ENCODE data around the gene SMIM13. TPM values are rescaled to one million over a fixed set of nuclear protein-coding genes. Genes with fewer than 3 reads are reported as not detected.
"Not testable (repeated sequence)": the region's sequence is repeated elsewhere in the genome, so short reads cannot be mapped to it uniquely, and the experiment has no call there.

The SMIM13 gene
- polyA plus RNA-seq, 2 of the 4 experiments (the other 2 are of a cell fraction): 12.7 to 12.8 TPM

DNA sequence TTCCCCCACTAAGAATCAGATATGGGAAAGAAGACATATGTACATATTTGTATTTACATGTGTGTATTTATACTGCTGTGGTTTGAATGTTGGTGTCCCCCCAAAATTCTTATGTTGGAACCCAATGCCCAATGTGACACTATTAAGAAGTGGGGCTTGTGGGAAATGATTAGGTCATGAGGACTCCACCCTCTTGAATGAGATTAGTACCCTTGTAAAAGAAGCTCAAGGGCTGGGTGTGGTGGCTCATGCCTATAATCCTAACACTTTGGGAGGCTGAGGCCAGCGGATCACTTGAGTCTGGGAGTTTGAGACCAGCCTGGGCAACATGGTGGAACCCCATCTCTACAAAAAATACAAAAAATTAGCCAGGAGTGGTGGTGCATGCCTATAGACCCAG, 3.9 kb upstream of the SMIM13 start:
- WGBS (ENCODE audit: missing lambda C conversion rate): 75% methylated on average over 1 of the region's 1 CpG
- ChIA-PET POLR2A (no interaction called here), CTCF (no interaction called here)
- TF ChIP-seq, protein P1, sequence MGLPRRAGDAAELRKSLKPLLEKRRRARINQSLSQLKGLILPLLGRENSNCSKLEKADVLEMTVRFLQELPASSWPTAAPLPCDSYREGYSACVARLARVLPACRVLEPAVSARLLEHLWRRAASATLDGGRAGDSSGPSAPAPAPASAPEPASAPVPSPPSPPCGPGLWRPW (IDR thresholded peaks at IDR 0.05): no peak
- TF ChIP-seq PHF8 (IDR thresholded peaks at IDR 0.05; ENCODE audit: borderline replicate concordance, low read depth): no peak
- no peak for TF ChIP-seq HOXB5 (CRISPR knock-in tag; IDR thresholded peaks at IDR 0.05)
- TF ChIP-seq HOXB13 (CRISPR knock-in tag; IDR thresholded peaks at IDR 0.05; ENCODE audit: low read depth): no peak
- no peak for TF ChIP-seq EHF (CRISPR knock-in tag; IDR thresholded peaks at IDR 0.05)
- TF ChIP-seq JUN (IDR thresholded peaks at IDR 0.05): no peak
- TF ChIP-seq FOXS1 (CRISPR knock-in tag; IDR thresholded peaks at IDR 0.05): no peak
- no peak for TF ChIP-seq E2F6 (IDR thresholded peaks at IDR 0.05; ENCODE audit: borderline replicate concordance, low read depth)
- no peak for TF ChIP-seq ELK1 (IDR thresholded peaks at IDR 0.05; ENCODE audit: low read depth, low read length)
- TF ChIP-seq CBX8 (IDR thresholded peaks at IDR 0.05): no peak
- no peak for TF ChIP-seq MYC (IDR thresholded peaks at IDR 0.05; ENCODE audit: borderline replicate concordance, low read length)
- no peak for TF ChIP-seq CHD2 (IDR thresholded peaks at IDR 0.05; ENCODE audit: low read length, partially characterized antibody)
- TF ChIP-seq POLR2A (IDR thresholded peaks at IDR 0.05; ENCODE audit: low read length): no peak
- TF ChIP-seq RFX5 (IDR thresholded peaks at IDR 0.05): no peak
- TF ChIP-seq, protein P2, sequence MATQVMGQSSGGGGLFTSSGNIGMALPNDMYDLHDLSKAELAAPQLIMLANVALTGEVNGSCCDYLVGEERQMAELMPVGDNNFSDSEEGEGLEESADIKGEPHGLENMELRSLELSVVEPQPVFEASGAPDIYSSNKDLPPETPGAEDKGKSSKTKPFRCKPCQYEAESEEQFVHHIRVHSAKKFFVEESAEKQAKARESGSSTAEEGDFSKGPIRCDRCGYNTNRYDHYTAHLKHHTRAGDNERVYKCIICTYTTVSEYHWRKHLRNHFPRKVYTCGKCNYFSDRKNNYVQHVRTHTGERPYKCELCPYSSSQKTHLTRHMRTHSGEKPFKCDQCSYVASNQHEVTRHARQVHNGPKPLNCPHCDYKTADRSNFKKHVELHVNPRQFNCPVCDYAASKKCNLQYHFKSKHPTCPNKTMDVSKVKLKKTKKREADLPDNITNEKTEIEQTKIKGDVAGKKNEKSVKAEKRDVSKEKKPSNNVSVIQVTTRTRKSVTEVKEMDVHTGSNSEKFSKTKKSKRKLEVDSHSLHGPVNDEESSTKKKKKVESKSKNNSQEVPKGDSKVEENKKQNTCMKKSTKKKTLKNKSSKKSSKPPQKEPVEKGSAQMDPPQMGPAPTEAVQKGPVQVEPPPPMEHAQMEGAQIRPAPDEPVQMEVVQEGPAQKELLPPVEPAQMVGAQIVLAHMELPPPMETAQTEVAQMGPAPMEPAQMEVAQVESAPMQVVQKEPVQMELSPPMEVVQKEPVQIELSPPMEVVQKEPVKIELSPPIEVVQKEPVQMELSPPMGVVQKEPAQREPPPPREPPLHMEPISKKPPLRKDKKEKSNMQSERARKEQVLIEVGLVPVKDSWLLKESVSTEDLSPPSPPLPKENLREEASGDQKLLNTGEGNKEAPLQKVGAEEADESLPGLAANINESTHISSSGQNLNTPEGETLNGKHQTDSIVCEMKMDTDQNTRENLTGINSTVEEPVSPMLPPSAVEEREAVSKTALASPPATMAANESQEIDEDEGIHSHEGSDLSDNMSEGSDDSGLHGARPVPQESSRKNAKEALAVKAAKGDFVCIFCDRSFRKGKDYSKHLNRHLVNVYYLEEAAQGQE (IDR thresholded peaks at IDR 0.05): no peak
- no peak for TF ChIP-seq POLR2AphosphoS2 (conservative IDR thresholded peaks at IDR 0.05; ENCODE audit: low read length)
- no peak for TF ChIP-seq CBX2 (IDR thresholded peaks at IDR 0.05; ENCODE audit: borderline replicate concordance, low read depth)
- TF ChIP-seq MAFK (IDR thresholded peaks at IDR 0.05; ENCODE audit: partially characterized antibody): no peak
- TF ChIP-seq ZSCAN20 (CRISPR knock-in tag; IDR thresholded peaks at IDR 0.05): no peak
- DNase-seq (ENCODE audit: low read depth in 1 of 2, low spot score in 1 of 2) (no peak), ATAC-seq (no peak), FAIRE-seq (no peak)
- no peak overlapping the region for H3K4me2 ChIP-seq
- no peak overlapping the region for H3K4me3 ChIP-seq
- H3K4me1 ChIP-seq: 0 out of 3 replicates have a peak, but pooled peaks cover 5% of the 10 kb centered on the region
- no peak overlapping the region for H3K27ac ChIP-seq
- no peaks in the 10 kb centered on the region for H3K9me3 ChIP-seq

GRCh38 chr6:11091141-11091540, 2.5 kb upstream of the SMIM13 start:
- H3K27ac ChIP-seq; H3K4me3 ChIP-seq; H3K9me3 ChIP-seq; DNase-seq (ENCODE audit: low read depth in 1 of 2, low spot score in 1 of 2); FAIRE-seq; ATAC-seq; POLR2A ChIA-PET; H3K4me2 ChIP-seq: not testable (repeated sequence)
- CTCF ChIA-PET: interaction anchor here (0.7 to 3.4 kb wide), 2 partner anchors 22 to 405 kb away, joined by 3 to 13 read pairs; no protein-coding TSS in a partner anchor
- WGBS (ENCODE audit: missing lambda C conversion rate): 88% methylated on average over 5 of the region's 5 CpGs
- H3K4me1 ChIP-seq: peaks cover 10% of the 10 kb centered on the region; the same call in 2 of the 3 replicates

Measured in A549 (cell line).